GM12801 (cell line): ENCODE results near the gene CHTF8.

Experiments
- TF ChIP-seq, protein P1 (sequence below): IDR thresholded peaks from one replicate; pipeline ENCODE4 v1.5.1; 2011; ENCODE audit warnings: control low read depth; ENCODE audit not compliant: insufficient read length; ENCODE audit errors: extremely low read depth

CHTF8 gene

DNA sequence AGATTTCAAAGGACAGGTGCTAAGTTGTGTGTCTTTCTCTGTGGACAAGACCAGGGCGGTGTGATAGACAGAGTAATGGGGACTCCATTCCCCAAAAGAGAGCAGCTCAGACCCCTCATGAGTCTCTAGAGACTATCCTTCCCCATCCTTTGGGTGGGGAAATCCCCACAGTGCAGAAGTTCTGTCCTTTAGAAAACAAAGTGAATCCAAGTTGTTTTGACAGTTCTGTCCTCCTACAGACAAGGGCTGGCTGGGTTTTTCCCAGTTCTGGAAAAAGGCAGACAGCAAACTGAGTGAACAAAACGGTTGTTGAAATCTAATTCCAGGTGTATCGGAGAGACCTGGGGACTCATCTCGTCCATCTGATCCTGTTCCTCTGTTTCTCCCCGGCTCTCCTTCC, 37.9 kb downstream of the CHTF8 start:
- TF ChIP-seq, protein P1, sequence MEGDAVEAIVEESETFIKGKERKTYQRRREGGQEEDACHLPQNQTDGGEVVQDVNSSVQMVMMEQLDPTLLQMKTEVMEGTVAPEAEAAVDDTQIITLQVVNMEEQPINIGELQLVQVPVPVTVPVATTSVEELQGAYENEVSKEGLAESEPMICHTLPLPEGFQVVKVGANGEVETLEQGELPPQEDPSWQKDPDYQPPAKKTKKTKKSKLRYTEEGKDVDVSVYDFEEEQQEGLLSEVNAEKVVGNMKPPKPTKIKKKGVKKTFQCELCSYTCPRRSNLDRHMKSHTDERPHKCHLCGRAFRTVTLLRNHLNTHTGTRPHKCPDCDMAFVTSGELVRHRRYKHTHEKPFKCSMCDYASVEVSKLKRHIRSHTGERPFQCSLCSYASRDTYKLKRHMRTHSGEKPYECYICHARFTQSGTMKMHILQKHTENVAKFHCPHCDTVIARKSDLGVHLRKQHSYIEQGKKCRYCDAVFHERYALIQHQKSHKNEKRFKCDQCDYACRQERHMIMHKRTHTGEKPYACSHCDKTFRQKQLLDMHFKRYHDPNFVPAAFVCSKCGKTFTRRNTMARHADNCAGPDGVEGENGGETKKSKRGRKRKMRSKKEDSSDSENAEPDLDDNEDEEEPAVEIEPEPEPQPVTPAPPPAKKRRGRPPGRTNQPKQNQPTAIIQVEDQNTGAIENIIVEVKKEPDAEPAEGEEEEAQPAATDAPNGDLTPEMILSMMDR: no peak

DNA sequence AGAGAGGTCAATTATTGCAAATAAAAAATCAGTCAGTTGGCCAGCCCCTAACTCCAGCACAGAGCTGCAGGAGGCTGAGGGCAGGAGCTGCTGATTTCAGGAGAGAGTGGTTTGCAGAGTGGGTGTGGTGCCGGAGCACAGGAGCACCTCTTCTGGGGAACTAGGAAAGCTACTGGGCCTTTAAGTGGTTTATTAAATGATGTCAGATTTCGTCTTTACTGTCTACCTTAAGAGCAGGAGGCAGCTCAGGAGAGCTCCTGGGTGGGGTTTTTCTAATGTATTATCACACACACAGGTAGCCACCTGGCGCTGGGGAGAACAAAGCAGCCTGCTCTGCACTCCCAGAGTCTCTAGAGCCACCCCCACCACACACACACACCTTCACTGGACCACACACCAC, 38.4 kb downstream of the CHTF8 start:
- TF ChIP-seq, protein P1: no peak

DNA sequence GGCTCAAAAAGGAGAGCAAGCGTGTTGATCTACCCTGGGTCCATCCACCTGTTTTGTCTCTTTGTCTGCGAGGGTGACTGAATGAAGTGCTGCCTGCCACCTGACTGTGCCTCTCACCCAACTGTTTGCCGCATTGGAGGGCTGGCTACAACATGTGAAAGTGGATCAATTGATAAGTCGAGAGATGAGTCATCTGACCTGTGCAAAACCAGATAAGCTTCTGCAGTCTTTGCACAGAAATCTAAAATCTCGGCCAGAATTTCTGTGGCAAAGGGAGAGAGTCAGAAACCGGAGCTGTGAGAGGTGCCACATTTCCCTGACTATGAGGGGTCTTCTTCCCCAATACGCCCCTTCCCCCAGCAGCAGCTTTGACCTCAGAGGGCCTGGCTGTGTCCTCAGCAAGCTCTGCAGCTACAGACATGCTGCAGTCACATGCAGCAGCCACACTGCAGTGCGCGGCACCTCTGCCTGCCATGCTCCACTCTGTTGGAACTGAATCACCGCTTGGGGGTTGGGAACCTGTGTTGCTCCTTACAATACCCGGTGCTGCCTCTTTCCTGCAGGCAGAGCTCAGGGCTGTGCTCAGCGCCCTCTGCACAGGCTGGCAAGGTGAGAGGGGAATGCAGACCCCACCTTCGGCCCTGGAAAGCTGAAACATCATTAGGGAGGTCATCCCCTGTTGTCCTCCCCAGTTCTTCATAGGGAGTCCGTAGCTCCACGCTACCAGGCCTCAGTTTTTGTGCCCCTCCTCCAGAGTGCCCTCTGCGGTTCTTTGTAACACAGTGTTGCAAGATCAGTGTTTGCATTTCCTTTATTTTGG, 43.1 kb downstream of the CHTF8 start:
- TF ChIP-seq, protein P1: no peak

DNA sequence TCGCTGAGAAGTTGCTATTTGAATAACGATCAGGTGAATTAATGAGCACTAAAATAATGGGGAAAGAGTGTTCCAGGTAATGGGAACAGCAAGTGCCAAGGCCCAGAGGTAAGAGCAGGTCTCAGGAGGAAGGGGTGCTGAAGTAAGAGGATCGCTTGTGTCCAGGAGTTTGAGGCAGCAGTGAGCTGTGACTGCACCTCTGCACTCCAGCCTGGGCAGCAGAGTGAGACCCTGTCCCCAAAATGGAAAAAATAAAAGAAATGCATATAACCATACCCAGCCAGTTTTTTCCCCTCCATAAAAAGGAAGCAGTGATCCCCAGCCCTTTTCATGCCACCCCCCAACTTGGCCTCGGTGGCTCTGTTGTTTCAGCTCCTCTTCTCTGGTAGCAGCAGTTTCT, 43.7 kb downstream of the CHTF8 start:
- TF ChIP-seq, protein P1: no peak

DNA sequence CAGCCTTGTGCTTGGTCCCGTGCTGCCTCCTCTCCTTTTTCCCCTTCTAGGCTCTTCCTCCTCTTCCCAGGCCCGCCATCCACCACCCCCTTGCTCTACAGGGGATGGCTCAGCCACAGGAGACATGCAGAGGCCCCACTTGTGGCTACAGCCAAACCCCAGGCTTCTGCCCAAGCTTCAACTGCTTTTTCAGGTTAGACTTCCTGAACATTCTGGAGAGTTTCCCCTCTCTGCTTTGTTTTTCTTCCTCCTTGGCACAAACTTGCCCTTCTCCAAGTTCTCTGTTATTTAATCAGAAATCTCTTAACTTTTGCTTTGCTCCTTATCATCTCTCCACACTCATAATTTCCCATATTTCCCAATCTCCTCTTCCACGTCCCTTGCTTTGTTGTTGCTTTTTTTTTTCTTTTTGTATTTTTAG, 45.2 kb downstream of the CHTF8 start:
- TF ChIP-seq, protein P1: no peak

DNA sequence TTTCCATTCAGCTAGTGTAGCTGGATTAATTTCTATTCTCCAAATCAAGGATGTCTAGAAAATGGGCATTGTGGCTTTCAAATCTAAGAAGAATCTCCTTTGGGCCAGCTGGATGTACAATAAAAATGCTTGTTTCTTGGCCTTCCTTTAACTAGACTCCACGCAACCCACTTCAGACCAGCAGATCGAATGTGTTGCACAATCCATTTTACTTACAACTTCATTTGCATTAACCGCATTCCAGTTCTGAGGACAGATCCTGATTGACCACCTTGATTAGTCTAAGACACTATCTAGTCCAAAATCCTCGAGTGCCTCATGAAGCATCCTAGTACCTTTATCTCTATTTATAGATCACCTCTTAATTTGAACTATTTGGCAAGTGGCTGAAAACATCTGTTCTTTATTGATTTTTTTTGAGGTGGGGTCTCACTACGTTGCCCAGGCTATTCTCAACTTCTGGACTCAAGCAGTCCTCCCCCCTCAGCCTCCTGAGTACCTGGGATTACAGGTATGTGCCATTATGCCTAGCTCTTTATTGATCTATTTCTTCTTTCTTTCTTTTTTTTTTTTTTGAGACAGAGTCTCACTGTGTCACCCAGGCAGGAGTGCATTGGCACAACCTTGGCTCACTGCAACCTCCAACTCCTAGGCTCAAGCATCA, 47.2 kb downstream of the CHTF8 start:
- TF ChIP-seq, protein P1: no peak

DNA sequence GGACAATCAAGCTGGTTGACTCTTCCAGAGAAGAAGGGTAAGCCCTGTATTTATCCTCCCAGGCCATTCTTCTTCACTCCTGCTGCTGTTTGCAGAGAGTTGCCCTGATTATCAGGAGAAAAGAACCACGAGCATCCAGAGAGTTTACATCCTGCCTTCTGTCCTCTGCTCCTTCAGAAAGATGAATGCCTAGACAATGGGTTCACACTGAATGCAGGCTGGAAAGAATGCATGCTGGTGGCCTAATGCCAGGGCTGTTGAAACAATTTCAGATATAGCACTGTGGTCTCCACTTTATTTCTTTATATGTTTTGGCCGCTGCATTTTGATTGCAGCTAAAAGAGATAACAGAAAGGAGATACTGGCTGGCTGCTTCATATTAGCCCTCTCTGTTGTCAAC, 48.1 kb downstream of the CHTF8 start:
- TF ChIP-seq, protein P1: no peak
